Measurements from ENCODE around the gene SIK2. TPM values are rescaled to one million over a fixed set of nuclear protein-coding genes. Genes with fewer than 3 reads are reported as not detected.

Gene SIK2
- total and polyA plus RNA-seq, 2 donors (not counting 3 experiments of a cell fraction or from before 2014, with no cell fraction given) = 14.6 to 17.1 TPM

DNA sequence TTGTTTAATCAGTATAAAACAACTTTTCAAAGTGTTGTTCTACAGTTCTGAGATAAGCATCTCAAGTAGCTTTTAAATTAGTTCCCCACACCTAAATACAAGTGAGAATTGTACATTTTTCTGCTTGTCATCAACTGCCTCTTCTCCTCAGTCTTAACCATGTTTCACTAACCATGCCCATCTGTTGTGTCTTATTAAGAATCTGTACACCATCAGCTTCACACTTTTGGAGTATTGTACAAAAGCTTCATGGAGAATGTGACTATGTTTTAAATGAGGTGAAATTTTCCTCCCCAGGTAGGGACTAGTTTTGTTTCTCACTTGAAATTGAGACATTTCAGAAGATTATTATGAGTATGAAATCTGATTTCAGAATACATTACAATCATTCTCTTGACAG lies 52.4 kb downstream of the SIK2 start:
- FAIRE-seq (no peak), DNase-seq (ENCODE audit: low read depth, low spot score) (no peak)
- no peak overlapping the region for H3K4me3 ChIP-seq (replicated peaks in 1 of 3; ENCODE audit: insufficient read depth in 1 of 3, low read depth in 1 of 3, low read length in 3 of 3)
- ChIA-PET CTCF (interaction anchor here (1.7 kb wide), 1 partner anchor 16 kb away, joined by 5 read pairs; no protein-coding TSS in a partner anchor), POLR2A (no interaction called here)
- BruUV-seq (replicated peaks) = no TSS peak
- H3K9me3 ChIP-seq (replicated peaks; ENCODE audit: control insufficient read depth, insufficient read depth, low read length) = no peaks in the 10 kb centered on the region
- no peak overlapping the region for H2AFZ ChIP-seq (ENCODE audit: low read depth, low read length)
- no peaks in the 10 kb centered on the region for H3K27me3 ChIP-seq (ENCODE audit: control insufficient read depth in 2 of 2, insufficient read depth in 2 of 2, low read length in 2 of 2)
- H3K79me2 ChIP-seq (ENCODE audit: control insufficient read depth, insufficient read depth, low read length) = no peaks in the 10 kb centered on the region
- no peak overlapping the region for H3K27ac ChIP-seq (ENCODE audit: insufficient read depth, low read depth, low read length)
- intact Hi-C loops (cut with micrococcal nuclease) (no loop called here), dilution Hi-C loops (cut with MboI; ENCODE audit: extremely low pct_ligation_motif_present, low sequenced_read_pairs) (no loop called here)
- no peak overlapping the region for H3K4me2 ChIP-seq (ENCODE audit: insufficient read depth, low read length)
- no peaks in the 10 kb centered on the region for H3K9me1 ChIP-seq (replicated peaks; ENCODE audit: control insufficient read depth, extremely low read depth, insufficient read depth, low read length)
- no peak overlapping the region for H3K9ac ChIP-seq (replicated peaks; ENCODE audit: extremely low read depth, insufficient read depth, low read length)
- H3K4me1 ChIP-seq (ENCODE audit: control insufficient read depth, extremely low read depth, insufficient read depth, low read length) = peaks cover 3% of the 10 kb centered on the region
- H4K20me1 ChIP-seq (replicated peaks; ENCODE audit: control insufficient read depth, extremely low read depth, insufficient read depth, low read length) = no peaks in the 10 kb centered on the region
- TF ChIP-seq JUN (IDR thresholded peaks at IDR 0.05; ENCODE audit: borderline replicate concordance, insufficient read depth, insufficient read length, low read depth) (no peak), GATA2 (IDR thresholded peaks at IDR 0.05; ENCODE audit: insufficient read depth, insufficient read length, low read depth, low read length) (no peak), POLR2AphosphoS5 (IDR thresholded peaks at IDR 0.05; ENCODE audit: insufficient read depth, low read depth, low read length) (no peak), EZH2 (IDR thresholded peaks at IDR 0.05; ENCODE audit: borderline replicate concordance, low read depth, low read length, severe bottlenecking) (no peak), POLR2A (IDR thresholded peaks at IDR 0.05; ENCODE audit: low read depth, low read length) (no peak), MYC (IDR thresholded peaks at IDR 0.05; ENCODE audit: low read depth, low read length) (no peak), FOS (IDR thresholded peaks at IDR 0.05; ENCODE audit: borderline replicate concordance, insufficient read depth, low read length) (no peak)
- TF ChIP-seq, protein P1, sequence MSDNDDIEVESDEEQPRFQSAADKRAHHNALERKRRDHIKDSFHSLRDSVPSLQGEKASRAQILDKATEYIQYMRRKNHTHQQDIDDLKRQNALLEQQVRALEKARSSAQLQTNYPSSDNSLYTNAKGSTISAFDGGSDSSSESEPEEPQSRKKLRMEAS (IDR thresholded peaks at IDR 0.05; ENCODE audit: insufficient read depth, insufficient read length) = no peak
- TF ChIP-seq, protein P2, sequence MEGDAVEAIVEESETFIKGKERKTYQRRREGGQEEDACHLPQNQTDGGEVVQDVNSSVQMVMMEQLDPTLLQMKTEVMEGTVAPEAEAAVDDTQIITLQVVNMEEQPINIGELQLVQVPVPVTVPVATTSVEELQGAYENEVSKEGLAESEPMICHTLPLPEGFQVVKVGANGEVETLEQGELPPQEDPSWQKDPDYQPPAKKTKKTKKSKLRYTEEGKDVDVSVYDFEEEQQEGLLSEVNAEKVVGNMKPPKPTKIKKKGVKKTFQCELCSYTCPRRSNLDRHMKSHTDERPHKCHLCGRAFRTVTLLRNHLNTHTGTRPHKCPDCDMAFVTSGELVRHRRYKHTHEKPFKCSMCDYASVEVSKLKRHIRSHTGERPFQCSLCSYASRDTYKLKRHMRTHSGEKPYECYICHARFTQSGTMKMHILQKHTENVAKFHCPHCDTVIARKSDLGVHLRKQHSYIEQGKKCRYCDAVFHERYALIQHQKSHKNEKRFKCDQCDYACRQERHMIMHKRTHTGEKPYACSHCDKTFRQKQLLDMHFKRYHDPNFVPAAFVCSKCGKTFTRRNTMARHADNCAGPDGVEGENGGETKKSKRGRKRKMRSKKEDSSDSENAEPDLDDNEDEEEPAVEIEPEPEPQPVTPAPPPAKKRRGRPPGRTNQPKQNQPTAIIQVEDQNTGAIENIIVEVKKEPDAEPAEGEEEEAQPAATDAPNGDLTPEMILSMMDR (IDR thresholded peaks at IDR 0.05; ENCODE audit: extremely low read depth in 1 of 2, insufficient read depth in 1 of 2, low read depth in 1 of 2, low read length in 2 of 2) = no peak
- H3K36me3 ChIP-seq (ENCODE audit: control insufficient read depth in 2 of 2, extremely low read depth in 1 of 2, insufficient read depth in 2 of 2, low read length in 2 of 2) = no peaks in the 10 kb centered on the region
